ENCODE results near the gene SPOPL.
"Not testable (repeated sequence)": the region's sequence is repeated elsewhere in the genome, so short reads cannot be mapped to it uniquely, and the experiment has no call there.

GRCh38 chr2:138523018-138523672 lies 21.6 kb downstream of the SPOPL start:
- TF ChIP-seq POLR2A (IDR thresholded peaks at IDR 0.05; ENCODE audit: low read depth, low read length); CTCF (conservative IDR thresholded peaks at IDR 0.05; ENCODE audit: low read depth, low read length); BHLHE40 (IDR thresholded peaks at IDR 0.05; ENCODE audit: low read depth, low read length); MXI1 (IDR thresholded peaks at IDR 0.05; ENCODE audit: borderline replicate concordance, low read depth, low read length); USF2 (IDR thresholded peaks at IDR 0.05; ENCODE audit: low read depth, low read length); MAFK (IDR thresholded peaks at IDR 0.05; ENCODE audit: low read depth, low read length); RCOR1 (IDR thresholded peaks at IDR 0.05; ENCODE audit: insufficient replicate concordance, low read length); ELK1 (IDR thresholded peaks at IDR 0.05; ENCODE audit: borderline replicate concordance, low read depth, low read length); FOS (IDR thresholded peaks at IDR 0.05; ENCODE audit: low read depth, low read length); MAZ (IDR thresholded peaks at IDR 0.05; ENCODE audit: borderline replicate concordance, low read depth, low read length): not testable (repeated sequence)
